Pancreas (tissue), 10 donors: Measurements from ENCODE around the gene GAR1. TPM values are rescaled to one million over a fixed set of nuclear protein-coding genes. Genes with fewer than 3 reads are reported as not detected.

Experiments used
- ATAC-seq, 4 donors: fragments of 200-7000 bp; cut with Tn5 transposase; one replicate each; pipeline versions ENCODE4 v1.8.0 to v1.9.1; 2020; ENCODE audit warnings: mild to moderate bottlenecking in 4 of 4, moderate library complexity in 4 of 4
- DNase-seq, 6 donors: peaks; one replicate each; pipeline ENCODE4 v3.0.0-alpha.2; 2020
- FAIRE-seq: peaks from 2 replicates; lab custom pipeline; 2012; peaks lifted over from hg19 to GRCh38; lab: Jason Lieb, UNC
- H3K27ac ChIP-seq, 4 donors: fragments of 200-600 bp; sonication (generic); 1 replicate in 3 of 4; 2 replicates in 1 of 4; pipeline versions ENCODE4 v1.5.0 to v1.8.0; 2020
- H3K27me3 ChIP-seq, 4 donors: fragments of 200-600 bp; one replicate each; pipeline ENCODE4 v1.8.0; 2021
- H3K36me3 ChIP-seq, 3 donors: fragments of 200-600 bp; sonication (generic) in 1 of 3; one replicate each; pipeline versions ENCODE4 v1.5.0 to v1.8.0; 2020 to 2021
- H3K4me1 ChIP-seq, 3 donors: fragments of 200-600 bp; one replicate each; pipeline ENCODE4 v1.8.0; 2021
- H3K4me3 ChIP-seq, 4 donors: fragments of 200-600 bp; sonication (generic) in 2 of 4; one replicate each; pipeline versions ENCODE4 v1.5.0 to v1.8.0; 2020 to 2021
- H3K9me3 ChIP-seq, 4 donors: fragments of 200-600 bp; one replicate each; pipeline ENCODE4 v1.8.0; 2021
- WGBS, 2 donors: extraction: QIAGEN DNeasy Blood & Tissue Kit; methylation state at CpG; one replicate each; pipeline ENCODE4 v1.1.7; 2013; 5-methylcytosine and 5-hydroxymethylcytosine counted together
- intact Hi-C, 3 donors: fragments of 100-400 bp; cut with DNase I; formaldehyde crosslinking; loops; one replicate each; pipeline versions ENCODE4 v1.11.1 to v1.14.2; 2022
- polyA plus RNA-seq, 2 donors: library from polyadenylated mRNA; stranded (reverse); fragments of 200-250 nt; gene quantifications; one replicate each; pipeline ENCODE4 v1.2.3, GENCODE V29; 2013
- total RNA-seq, 6 donors: library from RNA; stranded (reverse); fragmentation: NEBNext Ultra II Directional in 4 of 6; extraction: Animal tissue kit (Norgen Biotek cat#: 25700) in 4 of 6; gene quantifications; one replicate each; pipeline versions ENCODE4 v1.2.1 to v1.2.4, GENCODE V29; 2021 to 2023
- TF ChIP-seq, protein P1 (sequence below), 4 donors: fragments of 200-600 bp; sonication (generic) in 3 of 4; IDR thresholded peaks; one replicate each; pipeline versions ENCODE4 v1.5.0 to v1.8.0; 2021; ENCODE audit warnings: antibody characterized with exemption in 4 of 4
- donor health status: healthy with polysubstance abuse.
- donor health status: DM: no; HTN: no; CAD: no; lungs with moderate emphysema.
- donor health status: DM: no; HTN: no; CAD: no.
- donor health status: control.
- donor health status: control.
- donor health status: Bipolar disorder and iron deficiency.
- donor health status: DM: yes; HTN: yes; CAD: no.
- donor health status: DM: no; HTN: no; CAD: no.
- donor health status: DM: no; HTN: no; CAD: no.
- donor health status: DM: yes; HTN: yes; CAD: no.

GAR1 gene
- total and polyA plus RNA-seq, 8 donors, result 3.2 to 13.4 (median 7.2) TPM

GRCh38 chr4:109798866-109799265 lies 16.7 kb upstream of the GAR1 start:
- FAIRE-seq, result no peak
- TF ChIP-seq, protein P1, sequence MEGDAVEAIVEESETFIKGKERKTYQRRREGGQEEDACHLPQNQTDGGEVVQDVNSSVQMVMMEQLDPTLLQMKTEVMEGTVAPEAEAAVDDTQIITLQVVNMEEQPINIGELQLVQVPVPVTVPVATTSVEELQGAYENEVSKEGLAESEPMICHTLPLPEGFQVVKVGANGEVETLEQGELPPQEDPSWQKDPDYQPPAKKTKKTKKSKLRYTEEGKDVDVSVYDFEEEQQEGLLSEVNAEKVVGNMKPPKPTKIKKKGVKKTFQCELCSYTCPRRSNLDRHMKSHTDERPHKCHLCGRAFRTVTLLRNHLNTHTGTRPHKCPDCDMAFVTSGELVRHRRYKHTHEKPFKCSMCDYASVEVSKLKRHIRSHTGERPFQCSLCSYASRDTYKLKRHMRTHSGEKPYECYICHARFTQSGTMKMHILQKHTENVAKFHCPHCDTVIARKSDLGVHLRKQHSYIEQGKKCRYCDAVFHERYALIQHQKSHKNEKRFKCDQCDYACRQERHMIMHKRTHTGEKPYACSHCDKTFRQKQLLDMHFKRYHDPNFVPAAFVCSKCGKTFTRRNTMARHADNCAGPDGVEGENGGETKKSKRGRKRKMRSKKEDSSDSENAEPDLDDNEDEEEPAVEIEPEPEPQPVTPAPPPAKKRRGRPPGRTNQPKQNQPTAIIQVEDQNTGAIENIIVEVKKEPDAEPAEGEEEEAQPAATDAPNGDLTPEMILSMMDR (IDR thresholded peaks at IDR 0.05), result no peak
- intact Hi-C loops, result no loop called here

GRCh38 chr4:109801099-109801789 lies 14.3 kb upstream of the GAR1 start:
- FAIRE-seq (no peak), ATAC-seq (peak in 3 of 4 donors; percentile 39 to 63 (median 43)), DNase-seq (no peak)
- peak overlapping the region; percentile 24 to 74 (median 45) for H3K27ac ChIP-seq
- 29 to 46% methylated on average over 4 of the region's 4 CpGs for WGBS, 2 donors
- H3K9me3 ChIP-seq, result no peaks in the 10 kb centered on the region
- intact Hi-C loops, result loop anchor here in 2 of 3 donors (10.0 kb wide), 3 partner anchors 96 to 376 kb away; partner anchors contain the start of gene CASP6 (in 1 of the 2)
- peak overlapping the region in 3 of 4 donors; percentile 0 to 39 (median 22) for H3K4me3 ChIP-seq
- H3K27me3 ChIP-seq, result no peaks in the 10 kb centered on the region
- TF ChIP-seq, protein P1 (IDR thresholded peaks at IDR 0.05), result no peak
- no peaks in the 10 kb centered on the region for H3K36me3 ChIP-seq
- peaks cover 0 to 18% (median 15%) of the 10 kb centered on the region in 3 donors for H3K4me1 ChIP-seq

More at GRCh38 chr4:109798866-109799265, 16.7 kb upstream of the GAR1 start:
- no peak overlapping the region for H3K4me3 ChIP-seq
- no peak overlapping the region for H3K27ac ChIP-seq
- no peaks in the 10 kb centered on the region for H3K36me3 ChIP-seq
- ATAC-seq, result no peak
- DNase-seq, result no peak
- no peaks in the 10 kb centered on the region for H3K9me3 ChIP-seq
- H3K4me1 ChIP-seq, result peaks cover 0 to 18% (median 15%) of the 10 kb centered on the region in 3 donors
- H3K27me3 ChIP-seq, result no peaks in the 10 kb centered on the region

- 15 to 22% methylated on average over 2 of the region's 2 CpGs for WGBS, 2 donors
- Histone ChIP-seq H3K9me3 (no peaks in the 10 kb centered on the region), H3K4me3 (peak within 1 kb of the TSS in 3 of 4 donors; percentile 0 to 39 (median 22)), H3K36me3 (no peaks in the 10 kb centered on the region), H3K27me3 (no peaks in the 10 kb centered on the region), H3K4me1 (peaks cover 0 to 18% (median 15%) of the 10 kb centered on the region in 3 donors), H3K27ac (peak within 1 kb of the TSS; percentile 24 to 74 (median 45))
- intact Hi-C loops, result loop anchor here in 2 of 3 donors (10.0 kb wide), 3 partner anchors 97 to 377 kb away; partner anchors contain the start of gene CASP6 (in 1 of the 2)
- TF ChIP-seq, protein P1 (IDR thresholded peaks at IDR 0.05), result no peak
- FAIRE-seq, result peak; percentile 64
- DNase-seq, result no peak
- ATAC-seq, result peak; percentile 70 to 93 (median 86)
Observed at GRCh38 chr4:109801895-109802319, 13.7 kb upstream of the GAR1 start, which contains the start of gene CFI. Gene CFI, minus strand, starts transcription at chr4:109801999. Its CDS starts 28 bp downstream, at chr4:109801971.

- peak; percentile 54 to 81 (median 75) for ATAC-seq
- no peaks in the 10 kb centered on the region for H3K36me3 ChIP-seq
- TF ChIP-seq, protein P1 (IDR thresholded peaks at IDR 0.05), result peak in 2 of 4 donors; percentile 32 to 33
- H3K27ac ChIP-seq, result no peak overlapping the region
- FAIRE-seq, result no peak
- H3K9me3 ChIP-seq, result no peaks in the 10 kb centered on the region
- intact Hi-C loops, result loop anchor here in 2 of 3 donors (10.0 kb wide), 3 partner anchors 99 to 379 kb away; partner anchors contain the start of gene CASP6 (in 1 of the 2)
- H3K4me3 ChIP-seq, result no peak overlapping the region
- DNase-seq, result peak in 1 of 6 donors; percentile 22
- H3K4me1 ChIP-seq, result peaks cover 0 to 18% (median 15%) of the 10 kb centered on the region in 3 donors
- 16 to 18% methylated on average over 4 of the region's 4 CpGs for WGBS, 2 donors
- no peaks in the 10 kb centered on the region for H3K27me3 ChIP-seq
Observed at GRCh38 chr4:109803924-109804571, 11.5 kb upstream of the GAR1 start.
